ENCODE data around the gene MYO5C. TPM values are rescaled to one million over a fixed set of nuclear protein-coding genes. Genes with fewer than 3 reads are reported as not detected.

Gene MYO5C
- polyA plus RNA-seq, 1 donor (not counting 4 experiments of a cell fraction or from before 2014, with no cell fraction given): 0.16 TPM

DNA sequence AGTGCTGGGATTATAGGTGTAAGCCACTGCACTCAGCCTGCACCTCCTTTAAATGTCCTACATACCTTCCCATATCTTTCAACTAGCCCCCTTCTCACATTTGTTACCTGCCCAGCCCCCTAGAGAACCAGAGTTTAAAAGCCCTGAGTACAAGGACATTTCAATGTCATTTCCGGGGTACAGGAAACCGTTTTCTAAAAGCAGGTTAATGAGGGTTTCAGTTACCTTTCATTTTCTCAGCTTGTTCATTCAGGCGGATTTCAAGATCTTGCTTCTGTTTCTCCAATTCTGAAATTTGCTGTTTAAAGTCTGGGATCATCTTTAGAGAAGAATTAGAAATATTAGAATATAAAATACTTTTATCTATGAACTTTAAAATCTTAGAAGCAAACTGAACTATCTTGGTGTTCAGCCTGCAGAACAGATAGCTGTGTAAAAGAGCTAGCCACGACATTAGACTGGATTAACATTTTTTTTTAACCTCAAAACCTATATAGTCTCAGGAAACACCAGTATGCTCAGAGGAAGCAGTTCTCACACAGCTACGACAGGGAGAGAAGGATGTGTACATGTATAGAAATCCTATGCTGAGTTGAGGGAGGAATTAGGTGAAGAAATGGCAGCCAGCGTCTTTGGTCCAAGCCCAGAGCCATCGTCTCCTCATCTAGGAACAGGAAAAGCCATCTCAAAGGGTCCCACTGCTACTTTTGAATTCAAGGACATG, 74.5 kb downstream of the MYO5C start:
- no peak overlapping the region for H3K4me3 ChIP-seq (ENCODE audit: control insufficient read depth in 2 of 3, extremely low read depth in 1 of 3, insufficient read depth in 2 of 3, low read depth in 1 of 3, low read length in 3 of 3)
- no peaks in the 10 kb centered on the region for H3K9me1 ChIP-seq (ENCODE audit: control insufficient read depth, extremely low read depth, insufficient read depth, low read length)
- H3K27ac ChIP-seq (ENCODE audit: control insufficient read depth, insufficient read depth, low read length): no peak overlapping the region
- FAIRE-seq: no peak
- no peaks in the 10 kb centered on the region for H3K79me2 ChIP-seq (ENCODE audit: control insufficient read depth, insufficient read depth, low read length)
- H2AFZ ChIP-seq (ENCODE audit: control insufficient read depth, low read length): no peak overlapping the region
- no peaks in the 10 kb centered on the region for H3K9me3 ChIP-seq (ENCODE audit: control insufficient read depth, low read depth, low read length)
- H3K27me3 ChIP-seq (ENCODE audit: control insufficient read depth, extremely low read depth, insufficient read depth, low read length): no peaks in the 10 kb centered on the region
- H3K9ac ChIP-seq (ENCODE audit: control insufficient read depth, extremely low read depth, insufficient read depth, low read length): no peak overlapping the region
- no peak overlapping the region for H3K4me2 ChIP-seq (ENCODE audit: control insufficient read depth, extremely low read depth, insufficient read depth, low read depth, low read length)
- H3K36me3 ChIP-seq (ENCODE audit: control insufficient read depth in 2 of 2, extremely low read depth in 1 of 2, insufficient read depth in 2 of 2, low read length in 2 of 2): no peaks in the 10 kb centered on the region
- no peaks in the 10 kb centered on the region for H4K20me1 ChIP-seq (ENCODE audit: control insufficient read depth, extremely low read depth, insufficient read depth, low read length)
- TF ChIP-seq, protein P1, sequence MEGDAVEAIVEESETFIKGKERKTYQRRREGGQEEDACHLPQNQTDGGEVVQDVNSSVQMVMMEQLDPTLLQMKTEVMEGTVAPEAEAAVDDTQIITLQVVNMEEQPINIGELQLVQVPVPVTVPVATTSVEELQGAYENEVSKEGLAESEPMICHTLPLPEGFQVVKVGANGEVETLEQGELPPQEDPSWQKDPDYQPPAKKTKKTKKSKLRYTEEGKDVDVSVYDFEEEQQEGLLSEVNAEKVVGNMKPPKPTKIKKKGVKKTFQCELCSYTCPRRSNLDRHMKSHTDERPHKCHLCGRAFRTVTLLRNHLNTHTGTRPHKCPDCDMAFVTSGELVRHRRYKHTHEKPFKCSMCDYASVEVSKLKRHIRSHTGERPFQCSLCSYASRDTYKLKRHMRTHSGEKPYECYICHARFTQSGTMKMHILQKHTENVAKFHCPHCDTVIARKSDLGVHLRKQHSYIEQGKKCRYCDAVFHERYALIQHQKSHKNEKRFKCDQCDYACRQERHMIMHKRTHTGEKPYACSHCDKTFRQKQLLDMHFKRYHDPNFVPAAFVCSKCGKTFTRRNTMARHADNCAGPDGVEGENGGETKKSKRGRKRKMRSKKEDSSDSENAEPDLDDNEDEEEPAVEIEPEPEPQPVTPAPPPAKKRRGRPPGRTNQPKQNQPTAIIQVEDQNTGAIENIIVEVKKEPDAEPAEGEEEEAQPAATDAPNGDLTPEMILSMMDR (optimal IDR thresholded peaks at IDR 0.05 in 1 of 3, IDR thresholded peaks at IDR 0.05 in 1 of 3, conservative IDR thresholded peaks at IDR 0.05 in 1 of 3; ENCODE audit: extremely low read depth in 1 of 3, insufficient read depth in 2 of 3, low read length in 3 of 3): no peak
- no peak for TF ChIP-seq EZH2 (IDR thresholded peaks at IDR 0.05; ENCODE audit: low read length)
- no peaks in the 10 kb centered on the region for H3K4me1 ChIP-seq (ENCODE audit: control insufficient read depth, extremely low read depth, insufficient read depth, low read length)
- DNase-seq (ENCODE audit: low read depth, low spot score): no peak
- dilution Hi-C loops (cut with MboI; ENCODE audit: extremely low pct_ligation_motif_present, low sequenced_read_pairs): no loop called here

DNA sequence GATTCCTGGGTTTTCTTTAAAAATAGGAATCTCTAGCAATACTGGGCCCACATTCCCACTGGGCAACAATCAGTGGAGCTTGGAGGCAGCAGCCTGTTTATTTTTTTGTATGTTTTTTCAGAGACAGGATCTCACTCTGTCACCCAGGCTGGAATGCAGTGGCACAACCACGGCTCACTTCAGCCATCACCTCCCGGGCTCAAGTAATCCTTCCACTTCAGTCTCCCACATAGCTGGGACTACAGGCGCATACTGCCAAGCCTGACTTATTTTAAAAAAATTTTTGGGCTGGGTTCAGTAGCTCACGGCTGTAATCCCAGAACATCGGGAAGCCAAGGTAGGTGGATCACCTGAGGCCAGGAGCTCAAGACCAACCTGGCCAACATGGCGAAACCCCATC, 75.4 kb downstream of the MYO5C start:
- H3K9me1 ChIP-seq (ENCODE audit: control insufficient read depth, extremely low read depth, insufficient read depth, low read length): no peaks in the 10 kb centered on the region
- no peaks in the 10 kb centered on the region for H3K79me2 ChIP-seq (ENCODE audit: control insufficient read depth, insufficient read depth, low read length)
- no peak overlapping the region for H3K27ac ChIP-seq (ENCODE audit: control insufficient read depth, insufficient read depth, low read length)
- no peak overlapping the region for H3K4me2 ChIP-seq (ENCODE audit: control insufficient read depth, extremely low read depth, insufficient read depth, low read depth, low read length)
- H3K27me3 ChIP-seq (ENCODE audit: control insufficient read depth, extremely low read depth, insufficient read depth, low read length): no peaks in the 10 kb centered on the region
- no peak for TF ChIP-seq EZH2 (IDR thresholded peaks at IDR 0.05; ENCODE audit: low read length)
- TF ChIP-seq, protein P1 (optimal IDR thresholded peaks at IDR 0.05 in 1 of 3, IDR thresholded peaks at IDR 0.05 in 1 of 3, conservative IDR thresholded peaks at IDR 0.05 in 1 of 3; ENCODE audit: extremely low read depth in 1 of 3, insufficient read depth in 2 of 3, low read length in 3 of 3): no peak
- H4K20me1 ChIP-seq (ENCODE audit: control insufficient read depth, extremely low read depth, insufficient read depth, low read length): no peaks in the 10 kb centered on the region
- no peak for DNase-seq (ENCODE audit: low read depth, low spot score)
- no peaks in the 10 kb centered on the region for H3K4me1 ChIP-seq (ENCODE audit: control insufficient read depth, extremely low read depth, insufficient read depth, low read length)
- H3K9ac ChIP-seq (ENCODE audit: control insufficient read depth, extremely low read depth, insufficient read depth, low read length): no peak overlapping the region
- no peak overlapping the region for H3K4me3 ChIP-seq (ENCODE audit: control insufficient read depth in 2 of 3, extremely low read depth in 1 of 3, insufficient read depth in 2 of 3, low read depth in 1 of 3, low read length in 3 of 3)
- no peak overlapping the region for H2AFZ ChIP-seq (ENCODE audit: control insufficient read depth, low read length)
- no peaks in the 10 kb centered on the region for H3K9me3 ChIP-seq (ENCODE audit: control insufficient read depth, low read depth, low read length)
- no peak for FAIRE-seq
- dilution Hi-C loops (cut with MboI; ENCODE audit: extremely low pct_ligation_motif_present, low sequenced_read_pairs): no loop called here
- no peaks in the 10 kb centered on the region for H3K36me3 ChIP-seq (ENCODE audit: control insufficient read depth in 2 of 2, extremely low read depth in 1 of 2, insufficient read depth in 2 of 2, low read length in 2 of 2)

Measured in keratinocyte (primary cell).